MM.1S (cell line): ENCODE results near the gene PPP1R12C.

Source experiments
- EZH2 ChIP-seq: fragments of 300-600 bp; sonication (generic); optimal IDR thresholded peaks from 2 replicates; pipeline ENCODE3; 2017; ENCODE audit warnings: low read depth, mild to moderate bottlenecking, antibody characterized with exemption, low read length, mixed read lengths
- TF ChIP-seq, protein P1 (sequence below): fragments of 300-600 bp; sonication (generic); IDR thresholded peaks from 2 replicates; pipeline ENCODE4 v1.5.1; 2016; ENCODE audit warnings: antibody characterized with exemption, low read length, mixed read lengths

DNA sequence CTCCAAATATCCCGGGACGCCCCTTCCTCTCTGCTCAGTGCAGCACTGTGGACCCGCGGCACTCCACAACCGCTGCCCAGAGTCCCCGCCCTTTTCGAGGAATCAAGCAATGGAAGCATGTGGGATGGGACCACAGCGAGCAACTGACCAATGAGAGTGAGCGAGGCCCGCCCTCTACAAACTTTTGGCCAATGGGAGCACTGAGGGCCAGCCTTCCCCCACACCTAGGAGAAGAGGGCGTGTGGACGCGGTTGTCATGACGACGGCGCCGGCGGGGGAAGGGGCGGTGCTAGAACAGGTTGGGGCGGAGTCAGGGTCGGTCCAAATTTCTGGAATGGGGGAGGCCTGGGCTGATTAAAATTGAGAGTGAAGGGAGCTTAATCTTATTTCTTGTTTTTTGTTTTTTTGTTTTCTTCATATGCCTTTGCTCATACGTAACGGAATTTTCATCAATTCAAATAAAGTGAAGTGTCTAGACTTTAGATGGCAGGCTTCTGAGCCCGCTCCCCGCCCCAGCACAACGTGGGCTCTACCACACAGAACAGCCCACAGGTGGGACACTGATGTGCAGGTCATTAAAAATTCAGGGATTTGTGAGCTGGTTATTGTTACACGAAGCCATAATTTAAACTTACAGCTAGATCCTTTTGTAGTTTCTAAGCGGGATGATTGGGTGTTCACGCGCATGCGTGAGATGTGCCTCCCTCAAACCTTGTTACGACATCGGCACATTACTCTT is 49.3 kb upstream of the PPP1R12C start, which contains the start of gene DNAAF3:
- TF ChIP-seq, protein P1, sequence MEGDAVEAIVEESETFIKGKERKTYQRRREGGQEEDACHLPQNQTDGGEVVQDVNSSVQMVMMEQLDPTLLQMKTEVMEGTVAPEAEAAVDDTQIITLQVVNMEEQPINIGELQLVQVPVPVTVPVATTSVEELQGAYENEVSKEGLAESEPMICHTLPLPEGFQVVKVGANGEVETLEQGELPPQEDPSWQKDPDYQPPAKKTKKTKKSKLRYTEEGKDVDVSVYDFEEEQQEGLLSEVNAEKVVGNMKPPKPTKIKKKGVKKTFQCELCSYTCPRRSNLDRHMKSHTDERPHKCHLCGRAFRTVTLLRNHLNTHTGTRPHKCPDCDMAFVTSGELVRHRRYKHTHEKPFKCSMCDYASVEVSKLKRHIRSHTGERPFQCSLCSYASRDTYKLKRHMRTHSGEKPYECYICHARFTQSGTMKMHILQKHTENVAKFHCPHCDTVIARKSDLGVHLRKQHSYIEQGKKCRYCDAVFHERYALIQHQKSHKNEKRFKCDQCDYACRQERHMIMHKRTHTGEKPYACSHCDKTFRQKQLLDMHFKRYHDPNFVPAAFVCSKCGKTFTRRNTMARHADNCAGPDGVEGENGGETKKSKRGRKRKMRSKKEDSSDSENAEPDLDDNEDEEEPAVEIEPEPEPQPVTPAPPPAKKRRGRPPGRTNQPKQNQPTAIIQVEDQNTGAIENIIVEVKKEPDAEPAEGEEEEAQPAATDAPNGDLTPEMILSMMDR: no peak
- no peak for TF ChIP-seq EZH2
